ENCODE data around the gene SAT1.

SAT1 gene

DNA sequence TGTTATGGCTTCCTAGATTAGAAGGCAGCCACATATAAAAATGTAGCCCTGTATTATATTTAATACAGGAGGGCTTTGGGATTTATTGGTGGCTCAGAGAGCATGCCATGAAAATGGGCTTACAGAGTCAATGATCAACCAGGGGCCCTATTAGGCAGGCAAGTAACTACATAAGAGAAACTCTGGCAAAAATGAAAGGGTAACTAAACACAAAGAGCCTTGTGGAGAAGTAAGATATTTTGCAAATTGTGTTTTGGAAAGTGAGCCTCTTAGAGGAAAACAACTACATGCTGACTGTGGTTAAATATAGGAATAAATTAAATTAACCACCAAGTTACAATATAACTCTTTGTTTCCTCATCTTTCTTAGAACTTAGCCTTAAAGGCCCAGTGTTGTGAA, 5.5 kb downstream of the SAT1 start:
- no peak for DNase-seq (ENCODE audit: extremely low read depth, insufficient read length)
- no peaks in the 10 kb centered on the region for H3K36me3 ChIP-seq (ENCODE audit: control insufficient read depth, insufficient read depth, low read length)
- no peak for TF ChIP-seq CTCF (IDR thresholded peaks at IDR 0.05; ENCODE audit: insufficient read depth, low read length, poor library complexity, severe bottlenecking)
- no peak overlapping the region for H3K4me3 ChIP-seq (replicated peaks; ENCODE audit: low read depth, low read length)
- no peaks in the 10 kb centered on the region for H3K27me3 ChIP-seq (replicated peaks; ENCODE audit: control insufficient read depth, insufficient read depth, low read length)

GRCh38 chrX:23788946-23789345, 6.0 kb downstream of the SAT1 start:
- no peak for TF ChIP-seq CTCF (IDR thresholded peaks at IDR 0.05; ENCODE audit: insufficient read depth, low read length, poor library complexity, severe bottlenecking)
- Histone ChIP-seq H3K27me3 (replicated peaks; ENCODE audit: control insufficient read depth, insufficient read depth, low read length) (no peaks in the 10 kb centered on the region), H3K36me3 (ENCODE audit: control insufficient read depth, insufficient read depth, low read length) (no peaks in the 10 kb centered on the region), H3K4me3 (replicated peaks; ENCODE audit: low read depth, low read length) (no peak overlapping the region)
- no peak for DNase-seq (ENCODE audit: extremely low read depth, insufficient read length)

- H3K36me3 ChIP-seq (ENCODE audit: control insufficient read depth, insufficient read depth, low read length) = no peaks in the 10 kb centered on the region
- no peak for DNase-seq (ENCODE audit: extremely low read depth, insufficient read length)
- H3K27me3 ChIP-seq (replicated peaks; ENCODE audit: control insufficient read depth, insufficient read depth, low read length) = no peaks in the 10 kb centered on the region
- no peak overlapping the region for H3K4me3 ChIP-seq (replicated peaks; ENCODE audit: low read depth, low read length)
- TF ChIP-seq CTCF (IDR thresholded peaks at IDR 0.05; ENCODE audit: insufficient read depth, low read length, poor library complexity, severe bottlenecking) = no peak
Measured at GRCh38 chrX:23789386-23790154, 6.6 kb downstream of the SAT1 start.

- no peak for TF ChIP-seq CTCF (IDR thresholded peaks at IDR 0.05; ENCODE audit: insufficient read depth, low read length, poor library complexity, severe bottlenecking)
- Histone ChIP-seq H3K4me3 (replicated peaks; ENCODE audit: low read depth, low read length) (no peak overlapping the region), H3K27me3 (replicated peaks; ENCODE audit: control insufficient read depth, insufficient read depth, low read length) (no peaks in the 10 kb centered on the region), H3K36me3 (ENCODE audit: control insufficient read depth, insufficient read depth, low read length) (no peaks in the 10 kb centered on the region)
- no peak for DNase-seq (ENCODE audit: extremely low read depth, insufficient read length)
Measured at GRCh38 chrX:23790155-23790497, 7.2 kb downstream of the SAT1 start.

DNA sequence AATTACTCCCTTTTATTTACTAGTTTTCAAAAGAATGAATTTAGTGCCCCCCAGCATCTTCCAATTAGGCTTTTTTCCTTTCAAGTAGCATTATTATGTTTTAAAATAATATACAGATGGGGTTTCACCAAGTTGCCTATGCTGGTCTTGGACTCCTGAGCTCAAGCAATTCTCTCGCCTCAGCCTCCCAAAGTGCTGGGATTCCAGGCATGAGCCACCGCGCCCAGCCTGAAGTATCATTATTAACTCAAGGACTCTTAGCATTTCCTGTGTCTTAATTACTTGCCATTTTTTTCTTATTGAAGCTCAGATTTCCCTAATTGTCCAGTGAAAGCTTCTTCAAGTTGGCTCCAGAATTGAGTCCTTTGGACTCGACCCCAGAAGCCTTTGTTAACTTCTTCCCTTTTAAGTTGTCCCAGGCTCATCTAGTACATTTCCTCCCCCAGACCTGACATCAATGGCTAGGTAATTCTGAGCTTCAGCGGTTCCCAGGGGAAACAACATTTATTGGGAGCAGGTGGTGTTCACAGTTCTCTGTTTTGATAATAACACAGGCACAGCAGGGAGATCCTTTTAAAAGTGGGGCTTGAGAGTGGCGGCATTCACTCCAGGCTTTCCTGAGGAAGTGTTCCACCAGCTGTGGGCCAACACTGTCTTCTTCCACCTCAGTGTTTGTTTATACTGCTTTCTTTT, 10.0 kb downstream of the SAT1 start:
- no peak for TF ChIP-seq CTCF (IDR thresholded peaks at IDR 0.05; ENCODE audit: insufficient read depth, low read length, poor library complexity, severe bottlenecking)
- Histone ChIP-seq H3K36me3 (ENCODE audit: control insufficient read depth, insufficient read depth, low read length) (no peaks in the 10 kb centered on the region), H3K4me3 (replicated peaks; ENCODE audit: low read depth, low read length) (no peak overlapping the region), H3K27me3 (replicated peaks; ENCODE audit: control insufficient read depth, insufficient read depth, low read length) (no peaks in the 10 kb centered on the region)
- no peak for DNase-seq (ENCODE audit: extremely low read depth, insufficient read length)

Data from GM06990 (cell line).